Adrenal gland (tissue), 12 donors: ENCODE measurements around the gene CDHR3. TPM values are rescaled to one million over a fixed set of nuclear protein-coding genes. Genes with fewer than 3 reads are reported as not detected.
A peak's percentile ranks its signal among the peaks of the same experiment; 100 is the strongest.

Experiments used
- DNase-seq, 7 donors: peaks; one replicate each; pipeline ENCODE4 v3.0.0-alpha.2; 2019 to 2020
- H3K27ac ChIP-seq, 5 donors: fragments of 200-600 bp; sonication (generic) in 4 of 5; 1 replicate in 3 of 5; 2 replicates in 2 of 5; pipeline versions ENCODE4 v1.5.1 to v1.8.0; 2016 to 2020; ENCODE audit warnings: mild to moderate bottlenecking in 1 of 5
- H3K27me3 ChIP-seq: fragments of 200-600 bp; 2 replicates; pipeline ENCODE4 v1.8.0; 2021
- H3K36me3 ChIP-seq, 2 donors: fragments of 200-600 bp; replicated peaks in 1 of 2; 1 replicate in 1 of 2; 2 replicates in 1 of 2; pipeline versions ENCODE4 v1.5.1 to v1.8.0; 2018 to 2022
- H3K4me1 ChIP-seq, 2 donors: fragments of 200-600 bp; replicated peaks in 1 of 2; 1 replicate in 1 of 2; 2 replicates in 1 of 2; pipeline versions ENCODE4 v1.5.1 to v1.8.0; 2018 to 2021
- H3K4me3 ChIP-seq, 4 donors: fragments of 200-600 bp; sonication (generic) in 3 of 4; one replicate each; pipeline ENCODE4 v1.5.1; 2016 to 2018
- H3K9me3 ChIP-seq, 3 donors: fragments of 200-600 bp; sonication (generic) in 1 of 3; replicated peaks in 1 of 3; 1 replicate in 2 of 3; 2 replicates in 1 of 3; pipeline versions ENCODE4 v1.5.1 to v1.8.0; 2016 to 2021
- POLR2A ChIP-seq, 2 donors: fragments of 450-650 bp; IDR thresholded peaks; one replicate each; pipeline ENCODE4 v1.6.1; 2017; ENCODE audit warnings: antibody characterized with exemption in 2 of 2, mild to moderate bottlenecking in 2 of 2, moderate library complexity in 1 of 2
- WGBS, 4 donors: extraction: QIAGEN DNeasy Blood & Tissue Kit in 2 of 4; methylation state at CpG; one replicate each; pipeline versions ENCODE4 v1.1.5 to v1.1.7; 2013 to 2017; 5-methylcytosine and 5-hydroxymethylcytosine counted together
- intact Hi-C, 2 donors: fragments of 100-400 bp; cut with DNase I; formaldehyde crosslinking; loops; one replicate each; pipeline versions ENCODE4 v1.14.1 to v1.15.0; 2022 to 2023
- polyA plus RNA-seq, 3 donors: library from polyadenylated mRNA; stranded (reverse); fragments of 200-250 nt in 2 of 3; fragments of 350-450 nt in 1 of 3; fragmentation: Illumina TruSeq in 1 of 3; extraction: RNeasy Lipid Tissue Mini Kit (QIAGEN cat#74804) in 1 of 3; gene quantifications; one replicate each; pipeline ENCODE4 v1.2.3, GENCODE V29; 2013 to 2014
- total RNA-seq, 9 donors: library from RNA; depleted of rRNA in 4 of 9; stranded (reverse); fragments of >200 nt in 4 of 9; fragments of 120-200 nt in 1 of 9; fragmentation: NEBNext Ultra II Directional in 1 of 9; extraction: Animal tissue kit (Norgen Biotek cat#: 25700) in 1 of 9; gene quantifications; one replicate each; pipeline versions ENCODE4 v1.1.0 to v1.2.4, GENCODE V29; 2013 to 2023
- TF ChIP-seq, protein P1 (sequence below), 6 experiments: fragments of 450-650 bp in 4 of 6; fragments of 200-600 bp in 2 of 6; sonication (generic) in 1 of 6; IDR thresholded peaks; 1 replicate in 5 of 6; 2 replicates in 1 of 6; pipeline versions ENCODE4 v1.5.1 to v1.8.0; 2016 to 2021; ENCODE audit warnings: antibody characterized with exemption in 6 of 6, mild to moderate bottlenecking in 2 of 6, moderate library complexity in 1 of 6
- donor health status: healthy with polysubstance abuse.
- donor health status: Bipolar disorder and iron deficiency.
- donor health status: DM: yes; HTN: yes; CAD: no.
- donor health status: DM: no; HTN: no; CAD: no.
- donor health status: DM: no; HTN: no; CAD: no.
- donor health status: DM: yes; HTN: yes; CAD: no.

The CDHR3 gene
- total and polyA plus RNA-seq, 12 donors, result 0.66 to 5.0 (median 2.3) TPM

DNA sequence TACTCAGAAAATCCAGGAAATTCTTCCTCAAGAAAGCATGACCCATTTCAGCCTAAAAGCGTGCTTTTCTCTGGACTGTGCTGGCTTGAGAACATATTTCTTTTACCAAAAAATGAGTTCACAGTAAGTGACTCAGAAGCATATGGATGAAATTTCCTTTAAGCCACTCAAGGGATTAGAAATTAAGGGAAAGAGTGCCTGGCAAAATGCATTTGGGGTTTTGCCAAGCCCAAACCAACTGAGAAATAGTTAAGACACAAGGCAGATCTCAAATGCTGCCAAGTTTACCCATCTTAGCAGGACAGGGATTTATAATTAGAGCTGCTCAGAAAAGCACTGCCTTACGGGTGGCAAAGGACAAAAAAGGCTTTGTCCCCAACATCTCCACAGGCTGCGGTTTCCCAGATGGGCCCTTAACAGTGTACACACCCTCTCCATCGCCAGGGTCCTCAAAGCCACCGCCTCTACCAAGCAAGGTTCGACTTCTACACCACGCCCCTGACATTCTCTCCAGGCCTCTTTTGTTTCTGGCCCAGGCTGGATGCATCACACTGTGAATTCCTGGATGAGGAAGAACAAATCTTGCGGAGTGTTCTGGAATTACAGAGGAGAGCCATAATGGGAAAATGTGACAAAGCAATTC, 30.1 kb upstream of the CDHR3 start:
- 80 to 93% (median 87%) methylated on average over 8 of the region's 8 CpGs for WGBS, 4 donors
- Histone ChIP-seq H3K27me3 (no peaks in the 10 kb centered on the region), H3K36me3 (no peaks in the 10 kb centered on the region), H3K4me3 (no peak overlapping the region), H3K4me1 (peaks cover 3% of the 10 kb centered on the region in 2 donors), H3K9me3 (no peaks in the 10 kb centered on the region), H3K27ac (no peak overlapping the region)
- TF ChIP-seq POLR2A (IDR thresholded peaks at IDR 0.05), result no peak
- TF ChIP-seq, protein P1, sequence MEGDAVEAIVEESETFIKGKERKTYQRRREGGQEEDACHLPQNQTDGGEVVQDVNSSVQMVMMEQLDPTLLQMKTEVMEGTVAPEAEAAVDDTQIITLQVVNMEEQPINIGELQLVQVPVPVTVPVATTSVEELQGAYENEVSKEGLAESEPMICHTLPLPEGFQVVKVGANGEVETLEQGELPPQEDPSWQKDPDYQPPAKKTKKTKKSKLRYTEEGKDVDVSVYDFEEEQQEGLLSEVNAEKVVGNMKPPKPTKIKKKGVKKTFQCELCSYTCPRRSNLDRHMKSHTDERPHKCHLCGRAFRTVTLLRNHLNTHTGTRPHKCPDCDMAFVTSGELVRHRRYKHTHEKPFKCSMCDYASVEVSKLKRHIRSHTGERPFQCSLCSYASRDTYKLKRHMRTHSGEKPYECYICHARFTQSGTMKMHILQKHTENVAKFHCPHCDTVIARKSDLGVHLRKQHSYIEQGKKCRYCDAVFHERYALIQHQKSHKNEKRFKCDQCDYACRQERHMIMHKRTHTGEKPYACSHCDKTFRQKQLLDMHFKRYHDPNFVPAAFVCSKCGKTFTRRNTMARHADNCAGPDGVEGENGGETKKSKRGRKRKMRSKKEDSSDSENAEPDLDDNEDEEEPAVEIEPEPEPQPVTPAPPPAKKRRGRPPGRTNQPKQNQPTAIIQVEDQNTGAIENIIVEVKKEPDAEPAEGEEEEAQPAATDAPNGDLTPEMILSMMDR (IDR thresholded peaks at IDR 0.05), result no peak
- DNase-seq, result no peak
- intact Hi-C loops, result loop anchor here in 1 of 2 donors (10.0 kb wide), 2 partner anchors 72 to 112 kb away; no protein-coding TSS in a partner anchor

DNA sequence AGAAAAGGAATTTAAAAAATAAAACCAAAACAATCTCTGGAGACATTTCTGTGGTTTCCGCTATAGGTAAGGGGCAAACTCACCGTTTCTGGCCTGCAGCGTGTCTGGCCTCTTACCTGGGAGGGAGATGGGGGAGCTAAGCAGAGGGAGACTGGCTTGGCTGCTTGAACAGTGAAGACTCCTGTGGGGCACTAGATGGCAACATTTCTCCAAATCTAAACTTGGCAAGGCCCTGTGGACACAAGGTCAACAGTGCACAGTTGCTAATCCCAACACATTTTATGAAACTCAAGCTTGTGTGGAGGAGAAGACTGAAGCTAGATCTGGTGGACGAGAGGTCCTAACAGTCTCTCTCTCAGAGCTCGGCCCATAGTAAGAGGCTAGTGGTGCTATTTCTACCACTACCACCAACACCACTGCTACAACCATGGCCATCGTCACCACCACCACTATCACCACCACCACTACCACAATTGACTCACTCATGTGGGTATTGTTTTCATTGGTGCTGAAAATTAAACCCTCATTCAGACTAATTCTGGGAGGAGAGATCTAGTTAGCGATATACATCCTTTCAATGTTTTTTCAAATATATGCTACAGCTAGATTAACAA, 28.4 kb upstream of the CDHR3 start:
- DNase-seq, result peak; percentile 31 to 79 (median 66)
- TF ChIP-seq, protein P1 (IDR thresholded peaks at IDR 0.05), result peak; percentile 33 to 72 (median 60)
- no peak for TF ChIP-seq POLR2A (IDR thresholded peaks at IDR 0.05)
- Histone ChIP-seq H3K4me1 (peaks cover 3% of the 10 kb centered on the region in 2 donors), H3K9me3 (no peaks in the 10 kb centered on the region), H3K27ac (no peak overlapping the region), H3K36me3 (no peaks in the 10 kb centered on the region), H3K27me3 (no peaks in the 10 kb centered on the region), H3K4me3 (no peak overlapping the region)
- intact Hi-C loops, result loop anchor here (5.0 to 10.0 kb wide), 3 partner anchors 70 to 110 kb away; no protein-coding TSS in a partner anchor
- 62 to 79% (median 70%) methylated on average over 7 of the region's 7 CpGs for WGBS, 4 donors

DNA sequence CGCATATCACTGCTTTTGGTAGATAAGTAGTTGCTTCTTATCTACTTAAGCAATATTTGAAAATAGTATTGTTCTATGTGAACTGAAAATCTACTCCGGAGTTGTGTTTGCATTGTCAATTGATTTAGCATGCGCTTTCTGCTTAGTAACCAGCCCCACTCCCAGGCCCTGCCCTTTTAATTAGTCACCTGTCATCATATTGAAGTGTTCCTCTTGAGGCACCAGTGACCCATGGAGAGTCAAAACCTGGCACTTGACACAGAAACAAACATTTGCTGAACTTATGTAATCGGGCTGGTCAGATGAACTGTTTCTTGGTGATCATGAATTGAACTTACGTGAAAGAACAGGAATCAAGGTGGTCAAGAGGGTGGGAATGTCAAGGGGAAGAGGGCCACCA, 27.8 kb upstream of the CDHR3 start:
- DNase-seq, result no peak
- Histone ChIP-seq H3K4me3 (no peak overlapping the region), H3K27me3 (no peaks in the 10 kb centered on the region), H3K36me3 (no peaks in the 10 kb centered on the region), H3K4me1 (peaks cover 3% of the 10 kb centered on the region in 2 donors), H3K27ac (no peak overlapping the region), H3K9me3 (no peaks in the 10 kb centered on the region)
- intact Hi-C loops, result loop anchor here (5.0 to 10.0 kb wide), 3 partner anchors 70 to 110 kb away; no protein-coding TSS in a partner anchor
- 92 to 93% (median 92%) methylated on average over 5 of the region's 5 CpGs for WGBS, 4 donors
- TF ChIP-seq, protein P1 (IDR thresholded peaks at IDR 0.05), result no peak
- TF ChIP-seq POLR2A (IDR thresholded peaks at IDR 0.05), result no peak

DNA sequence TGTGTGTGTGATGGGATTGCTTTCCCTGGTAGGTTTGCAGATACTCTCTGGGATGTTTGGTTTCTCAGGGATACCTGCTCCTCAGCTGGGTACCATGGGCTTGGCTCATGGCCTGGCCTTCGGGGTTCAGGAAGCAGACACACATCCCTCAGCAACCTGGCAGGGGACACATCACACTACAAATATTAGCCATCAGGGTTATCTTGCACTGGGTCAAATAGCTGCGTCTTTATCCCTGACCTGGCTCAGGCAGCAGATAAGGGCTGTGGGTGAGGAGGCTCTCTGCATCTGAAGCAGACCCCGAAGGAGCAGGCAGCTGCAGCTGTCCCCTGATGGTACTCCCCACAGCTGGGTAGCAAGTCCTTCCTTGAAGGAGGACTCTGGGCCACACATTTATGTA, 25.7 kb upstream of the CDHR3 start:
- Histone ChIP-seq H3K27ac (no peak overlapping the region), H3K36me3 (no peaks in the 10 kb centered on the region), H3K9me3 (no peaks in the 10 kb centered on the region), H3K27me3 (no peaks in the 10 kb centered on the region), H3K4me1 (peaks cover 3% of the 10 kb centered on the region in 2 donors), H3K4me3 (no peak overlapping the region)
- intact Hi-C loops, result loop anchor here (5.0 to 10.0 kb wide), 3 partner anchors 67 to 107 kb away; no protein-coding TSS in a partner anchor
- WGBS, 4 donors, result 48 to 67% (median 59%) methylated on average over 1 to 3 of the region's 3 CpGs
- no peak for TF ChIP-seq POLR2A (IDR thresholded peaks at IDR 0.05)
- TF ChIP-seq, protein P1 (IDR thresholded peaks at IDR 0.05), result no peak
- DNase-seq, result no peak
